Sigmoid colon (tissue), 7 donors: ENCODE results near the gene CD40. TPM values are rescaled to one million over a fixed set of nuclear protein-coding genes. Genes with fewer than 3 reads are reported as not detected.
A peak's percentile ranks its signal among the peaks of the same experiment; 100 is the strongest.

Source experiments
- DNase-seq: peaks from one replicate; pipeline ENCODE4 v3.0.0-alpha.2; 2019
- H3K27ac ChIP-seq, 4 donors: fragments of 200-600 bp; sonication (generic); one replicate each; pipeline ENCODE4 v1.5.1; 2016 to 2019; ENCODE audit warnings: mild to moderate bottlenecking in 1 of 4
- H3K27me3 ChIP-seq, 3 donors: fragments of 200-600 bp; sonication (generic); one replicate each; pipeline ENCODE4 v1.5.1; 2019; ENCODE audit warnings: mild to moderate bottlenecking in 1 of 3
- H3K36me3 ChIP-seq, 4 donors: fragments of 200-600 bp; sonication (generic); one replicate each; pipeline ENCODE4 v1.5.1; 2016 to 2019
- H3K4me1 ChIP-seq, 4 donors: fragments of 200-600 bp; sonication (generic); one replicate each; pipeline ENCODE4 v1.5.1; 2017 to 2019
- H3K4me3 ChIP-seq, 4 donors: fragments of 200-600 bp; sonication (generic); one replicate each; pipeline ENCODE4 v1.5.1; 2017 to 2019; ENCODE audit warnings: mild to moderate bottlenecking in 2 of 4, moderate library complexity in 1 of 4
- H3K9me3 ChIP-seq, 4 donors: fragments of 200-600 bp in 3 of 4; sonication (generic) in 3 of 4; one replicate each; pipeline versions ENCODE4 v1.5.1 to v1.6.1; 2013 to 2019
- EP300 ChIP-seq, 4 donors: sonication (generic); formaldehyde crosslinking; IDR thresholded peaks; one replicate each; pipeline ENCODE4 v1.6.1; 2017; ENCODE audit warnings: antibody characterized with exemption in 4 of 4
- POLR2A ChIP-seq, 2 donors: fragments of 450-650 bp; IDR thresholded peaks; one replicate each; pipeline ENCODE4 v1.6.1; 2016; ENCODE audit warnings: antibody characterized with exemption in 2 of 2, mild to moderate bottlenecking in 2 of 2, moderate library complexity in 2 of 2
- POLR2AphosphoS5 ChIP-seq, 4 donors: sonication (generic); formaldehyde crosslinking; IDR thresholded peaks; one replicate each; pipeline ENCODE4 v1.6.1; 2017; ENCODE audit warnings: antibody characterized with exemption in 4 of 4
- WGBS, 2 donors: extraction: QIAGEN DNeasy Blood & Tissue Kit; methylation state at CpG; one replicate each; pipeline ENCODE4 v1.1.7; 2013; 5-methylcytosine and 5-hydroxymethylcytosine counted together
- intact Hi-C: fragments of 100-400 bp; cut with DNase I; formaldehyde crosslinking; loops from one replicate; pipeline ENCODE4 v1.15.1; 2023
- polyA plus RNA-seq, 3 donors: library from polyadenylated mRNA; stranded (reverse); fragments of 200-250 nt; gene quantifications; one replicate each; pipeline ENCODE4 v1.2.3, GENCODE V29; 2013
- total RNA-seq, 4 donors: library from RNA; depleted of rRNA; stranded (reverse); fragments of >200 nt; gene quantifications; one replicate each; pipeline ENCODE4 v1.1.0, GENCODE V29; 2016
- TF ChIP-seq, protein P1 (sequence below), 4 experiments: fragments of 450-650 bp in 3 of 4; fragments of 200-600 bp in 1 of 4; IDR thresholded peaks; one replicate each; pipeline ENCODE4 v1.5.1; 2016 to 2019; ENCODE audit warnings: antibody characterized with exemption in 4 of 4, mild to moderate bottlenecking in 3 of 4, moderate library complexity in 2 of 4
- donor health status: healthy with polysubstance abuse.
- donor health status: Bipolar disorder and iron deficiency.
- donor health status: healthy.

The CD40 gene
- 10 to 100 TPM in 2 of 4 donors, 1 to 10 TPM in 2; 5.0 to 15.6 (median 11.1) TPM for total RNA-seq
- 10 to 100 TPM in 1 of 3 donors, 1 to 10 TPM in 2; 3.6 to 25.2 (median 7.9) TPM for polyA plus RNA-seq

DNA sequence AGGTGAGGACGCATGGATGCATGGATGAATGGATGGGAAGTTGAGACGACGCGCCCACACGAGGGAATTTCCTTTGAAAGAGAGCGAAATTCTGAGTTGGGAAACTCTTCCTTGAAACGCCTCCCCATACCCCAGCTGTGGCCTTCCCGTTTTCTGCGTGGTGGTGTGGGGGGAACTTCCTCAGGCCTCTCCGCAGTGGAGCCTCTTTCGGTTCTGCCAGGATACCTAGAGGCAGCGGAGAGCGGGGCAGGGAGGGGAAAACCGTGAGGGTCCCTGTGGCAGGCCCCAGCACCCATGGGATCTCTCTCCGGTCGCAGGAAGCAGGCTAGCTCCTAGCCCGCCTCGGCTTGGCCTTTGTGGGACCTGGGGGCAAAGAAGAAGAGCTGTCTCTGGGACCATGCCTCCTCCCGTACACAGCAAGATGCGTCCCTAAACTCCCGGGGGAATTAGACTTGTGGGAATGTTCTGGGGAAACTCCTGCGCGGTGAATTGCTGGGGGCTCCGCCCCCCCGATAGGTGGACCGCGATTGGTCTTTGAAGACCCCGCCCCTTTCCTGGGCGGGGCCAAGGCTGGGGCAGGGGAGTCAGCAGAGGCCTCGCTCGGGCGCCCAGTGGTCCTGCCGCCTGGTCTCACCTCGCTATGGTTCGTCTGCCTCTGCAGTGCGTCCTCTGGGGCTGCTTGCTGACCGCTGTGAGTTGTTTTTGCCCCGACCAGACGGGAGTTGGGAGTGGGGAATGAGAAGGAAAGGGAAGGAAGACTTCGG, at the start of gene CD40:
TSS of gene CD40 (plus strand) at position 611 of the 764 bp plus-strand sequence. CDS start at position 641, 30 bp downstream.
- Histone ChIP-seq H3K4me1 (peaks cover 0 to 45% (median 20%) of the 10 kb centered on the region in 4 donors), H3K4me3 (peak within 1 kb of the TSS; percentile 36 to 55 (median 48)), H3K9me3 (no peaks in the 10 kb centered on the region), H3K27me3 (no peaks in the 10 kb centered on the region), H3K36me3 (peaks cover 0 to 9% (median 0%) of the 10 kb centered on the region in 4 donors), H3K27ac (peak within 1 kb of the TSS; percentile 77 to 87 (median 82))
- WGBS, 2 donors, result 6 to 32% methylated on average over 40 of the region's 40 CpGs
- DNase-seq, result peak; percentile 95
- peak; percentile 51 to 74 (median 71) for TF ChIP-seq POLR2AphosphoS5 (IDR thresholded peaks at IDR 0.05)
- TF ChIP-seq, protein P1, sequence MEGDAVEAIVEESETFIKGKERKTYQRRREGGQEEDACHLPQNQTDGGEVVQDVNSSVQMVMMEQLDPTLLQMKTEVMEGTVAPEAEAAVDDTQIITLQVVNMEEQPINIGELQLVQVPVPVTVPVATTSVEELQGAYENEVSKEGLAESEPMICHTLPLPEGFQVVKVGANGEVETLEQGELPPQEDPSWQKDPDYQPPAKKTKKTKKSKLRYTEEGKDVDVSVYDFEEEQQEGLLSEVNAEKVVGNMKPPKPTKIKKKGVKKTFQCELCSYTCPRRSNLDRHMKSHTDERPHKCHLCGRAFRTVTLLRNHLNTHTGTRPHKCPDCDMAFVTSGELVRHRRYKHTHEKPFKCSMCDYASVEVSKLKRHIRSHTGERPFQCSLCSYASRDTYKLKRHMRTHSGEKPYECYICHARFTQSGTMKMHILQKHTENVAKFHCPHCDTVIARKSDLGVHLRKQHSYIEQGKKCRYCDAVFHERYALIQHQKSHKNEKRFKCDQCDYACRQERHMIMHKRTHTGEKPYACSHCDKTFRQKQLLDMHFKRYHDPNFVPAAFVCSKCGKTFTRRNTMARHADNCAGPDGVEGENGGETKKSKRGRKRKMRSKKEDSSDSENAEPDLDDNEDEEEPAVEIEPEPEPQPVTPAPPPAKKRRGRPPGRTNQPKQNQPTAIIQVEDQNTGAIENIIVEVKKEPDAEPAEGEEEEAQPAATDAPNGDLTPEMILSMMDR (IDR thresholded peaks at IDR 0.05), result no peak
- intact Hi-C loops, result no loop called here

- TF ChIP-seq, protein P1 (IDR thresholded peaks at IDR 0.05), result no peak
- TF ChIP-seq POLR2AphosphoS5 (IDR thresholded peaks at IDR 0.05), result no peak
- no peak for TF ChIP-seq POLR2A (IDR thresholded peaks at IDR 0.05)
- TF ChIP-seq EP300 (IDR thresholded peaks at IDR 0.05), result no peak
- 96% methylated on average over 20 of the region's 20 CpGs for WGBS, 2 donors
- H3K27ac ChIP-seq, result no peak overlapping the region
- H3K4me1 ChIP-seq, result no peaks in the 10 kb centered on the region
- DNase-seq, result no peak
- no peaks in the 10 kb centered on the region for H3K27me3 ChIP-seq
- intact Hi-C loops, result no loop called here
- H3K9me3 ChIP-seq, result no peaks in the 10 kb centered on the region
- H3K4me3 ChIP-seq, result no peak overlapping the region
- H3K36me3 ChIP-seq, result peaks cover 20 to 69% (median 53%) of the 10 kb centered on the region in 4 donors
Observed at GRCh38 chr20:46070215-46070900, 47.8 kb upstream of the CD40 start.

DNA sequence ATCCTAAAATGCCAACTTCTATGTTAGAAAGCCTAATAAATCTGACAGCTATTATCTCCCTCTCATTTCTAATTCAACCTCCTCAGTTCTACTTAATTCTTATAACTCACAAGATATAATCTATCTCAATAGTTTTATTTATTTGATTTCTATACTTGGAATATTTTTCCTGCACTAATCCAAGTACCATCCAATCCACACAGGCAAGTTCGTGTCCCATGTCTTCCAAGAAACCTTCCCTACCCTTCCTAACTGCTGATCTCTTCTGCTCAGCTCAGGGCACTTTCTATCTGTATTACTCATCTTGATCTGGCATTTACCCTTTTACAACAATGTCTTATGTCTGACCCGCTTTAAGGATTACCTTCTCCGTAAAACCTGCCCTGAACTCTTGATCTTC, 46.5 kb upstream of the CD40 start:
- peaks cover 14 to 62% (median 42%) of the 10 kb centered on the region in 4 donors for H3K36me3 ChIP-seq
- WGBS, 2 donors, result 93 to 95% methylated on average over 3 of the region's 3 CpGs
- H3K27ac ChIP-seq, result no peak overlapping the region
- no peaks in the 10 kb centered on the region for H3K4me1 ChIP-seq
- intact Hi-C loops, result no loop called here
- H3K9me3 ChIP-seq, result no peaks in the 10 kb centered on the region
- TF ChIP-seq POLR2AphosphoS5 (IDR thresholded peaks at IDR 0.05) (no peak), EP300 (IDR thresholded peaks at IDR 0.05) (no peak), POLR2A (IDR thresholded peaks at IDR 0.05) (no peak)
- TF ChIP-seq, protein P1 (IDR thresholded peaks at IDR 0.05), result no peak
- no peaks in the 10 kb centered on the region for H3K27me3 ChIP-seq
- no peak for DNase-seq
- no peak overlapping the region for H3K4me3 ChIP-seq

DNA sequence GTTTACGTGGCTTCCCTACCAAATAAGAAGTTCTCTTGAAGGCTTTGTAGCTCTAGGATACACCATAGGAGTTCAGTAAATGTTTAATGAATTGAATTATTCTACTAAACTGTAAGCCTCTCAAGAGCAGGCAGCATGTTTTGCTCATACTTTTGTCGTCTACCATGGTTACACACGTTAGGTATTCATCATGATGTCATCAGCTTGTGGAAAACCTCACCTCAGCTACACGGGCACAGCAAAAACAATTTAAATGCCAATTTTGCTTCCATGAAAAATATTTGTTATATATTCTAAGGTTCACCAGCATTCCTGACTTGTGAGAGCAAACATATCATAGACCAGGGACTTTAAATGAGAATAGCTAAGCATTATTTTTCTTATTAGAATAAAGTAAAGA, 45.1 kb upstream of the CD40 start:
- Histone ChIP-seq H3K27ac (no peak overlapping the region), H3K27me3 (no peaks in the 10 kb centered on the region), H3K4me1 (no peaks in the 10 kb centered on the region), H3K4me3 (no peak overlapping the region), H3K36me3 (peaks cover 2 to 62% (median 32%) of the 10 kb centered on the region in 4 donors), H3K9me3 (no peaks in the 10 kb centered on the region)
- WGBS, 2 donors, result 95% methylated on average over 4 of the region's 4 CpGs
- TF ChIP-seq POLR2AphosphoS5 (IDR thresholded peaks at IDR 0.05) (no peak), POLR2A (IDR thresholded peaks at IDR 0.05) (no peak)
- TF ChIP-seq, protein P1 (IDR thresholded peaks at IDR 0.05), result no peak
- DNase-seq, result no peak
- intact Hi-C loops, result no loop called here
